GM12878 (cell line): ENCODE measurements around the gene SHQ1. TPM values are rescaled to one million over a fixed set of nuclear protein-coding genes. Genes with fewer than 3 reads are reported as not detected.
A peak's percentile ranks its signal among the peaks of the same experiment; 100 is the strongest.

Experiments used
- CUX1 ChIP-seq: IDR thresholded peaks from 2 replicates; pipeline ENCODE4 v1.6.1; 2012; ENCODE audit warnings: improper control_type of control experiment, low read depth, low read length; ENCODE audit not compliant: insufficient replicate concordance
- E4F1 ChIP-seq: fragments of 450-650 bp; IDR thresholded peaks from 2 replicates; pipeline ENCODE4 v1.6.1; 2018; ENCODE audit warnings: borderline replicate concordance, mild to moderate bottlenecking; ENCODE audit not compliant: partially characterized antibody
- MEF2B ChIP-seq: fragments of 450-650 bp; IDR thresholded peaks from 2 replicates; pipeline ENCODE4 v1.6.1; 2018; ENCODE audit warnings: mild to moderate bottlenecking, moderate library complexity; ENCODE audit not compliant: partially characterized antibody, poor library complexity, severe bottlenecking
- NFIC ChIP-seq: IDR thresholded peaks from 2 replicates; pipeline ENCODE4 v1.6.1; 2012; ENCODE audit warnings: low read depth, mild to moderate bottlenecking, inconsistent platforms, low read length, moderate library complexity
- polyA plus RNA-seq, 11 experiments: library from polyadenylated mRNA; depleted of rRNA in 4 of 11; unstranded in 6 of 11; stranded (reverse) in 5 of 11; fragments of >200 nt; fragmentation: Nextera tagmentation in 4 of 11; fragmentation: Illumina TruSeq in 1 of 11; extraction: Ambion mirVana in 4 of 11; extraction: Trizol in 1 of 11; gene quantifications; 1 replicate in 1 of 11; 2 replicates in 10 of 11; pipeline versions ENCODE4 v1.2.1 to v1.2.3, GENCODE V29; 2011 to 2016; ENCODE audit warnings: inconsistent platforms in 2 of 11, missing spikeins in 2 of 11, low read depth in 1 of 11
- total RNA-seq, 4 experiments: library from RNA; depleted of rRNA in 3 of 4; stranded (reverse); fragments of >200 nt in 3 of 4; fragmentation: Illumina TruSeq in 1 of 4; extraction: Trizol in 1 of 4; gene quantifications; 2 replicates each; pipeline versions ENCODE4 v1.2.1 to v1.2.3, GENCODE V29; 2013 to 2021

Gene SHQ1
- total and polyA plus RNA-seq, 10 of the 15 experiments (the other 5 are each of a cell fraction or from before 2014, with no cell fraction given), result 12.6 to 51.7 (median 24.5) TPM

- peak; percentile 70 for TF ChIP-seq CUX1
- peak; percentile 95 for TF ChIP-seq NFIC
- peak; percentile 79 for TF ChIP-seq MEF2B
- no peak for TF ChIP-seq E4F1
Observed at GRCh38 chr3:72756900-72757299, 91.3 kb downstream of the SHQ1 start (continued).
